KOPT-K1 (cell line): Measurements from ENCODE around the gene EPOP.

ENCODE experiments used
- H3K27ac ChIP-seq: fragments of 200-600 bp; sonication (generic); 2 replicates; pipeline ENCODE4 v1.5.1; 2016; ENCODE audit warnings: antibody characterized with exemption, mild to moderate bottlenecking, low read depth, low read length; ENCODE audit not compliant: poor library complexity, severe bottlenecking
- H3K36me3 ChIP-seq: fragments of 200-600 bp; sonication (generic); 2 replicates; pipeline ENCODE4 v1.5.1; 2017; ENCODE audit warnings: antibody characterized with exemption, mild to moderate bottlenecking, low read length, moderate library complexity; ENCODE audit not compliant: insufficient read depth
- H3K9me3 ChIP-seq: fragments of 200-600 bp; sonication (generic); 2 replicates; pipeline ENCODE4 v1.5.1; 2017; ENCODE audit warnings: antibody characterized with exemption, low read length, mild to moderate bottlenecking; ENCODE audit not compliant: insufficient read depth, poor library complexity, severe bottlenecking

The EPOP gene

GRCh38 chr17:38674749-38675615, at the start of gene EPOP:
Gene EPOP, minus strand, starts transcription at chr17:38674957. Its CDS starts 462 bp downstream, at chr17:38674495.
- H3K27ac ChIP-seq: peak within 1 kb of the TSS; percentile 35

GRCh38 chr17:38721802-38722201, 47.0 kb upstream of the EPOP start:
- Histone ChIP-seq H3K36me3 (peaks cover 82% of the 10 kb centered on the region), H3K27ac (no peak overlapping the region)

More at GRCh38 chr17:38674749-38675615, at the start of gene EPOP:
- Histone ChIP-seq H3K36me3 (no peaks in the 10 kb centered on the region), H3K9me3 (no peaks in the 10 kb centered on the region)

GRCh38 chr17:38720941-38721340, 46.2 kb upstream of the EPOP start:
- Histone ChIP-seq H3K27ac (no peak overlapping the region), H3K36me3 (peaks cover 91% of the 10 kb centered on the region), H3K9me3 (no peaks in the 10 kb centered on the region)

More at GRCh38 chr17:38721802-38722201, 47.0 kb upstream of the EPOP start:
- H3K9me3 ChIP-seq: no peaks in the 10 kb centered on the region

GRCh38 chr17:38719943-38720641, 45.3 kb upstream of the EPOP start:
- Histone ChIP-seq H3K27ac (no peak overlapping the region), H3K9me3 (no peaks in the 10 kb centered on the region), H3K36me3 (peaks cover 93% of the 10 kb centered on the region)

GRCh38 chr17:38719289-38719942, 44.7 kb upstream of the EPOP start:
- H3K27ac ChIP-seq: no peak overlapping the region
- peaks cover 94% of the 10 kb centered on the region for H3K36me3 ChIP-seq

GRCh38 chr17:38717139-38717745, 42.5 kb upstream of the EPOP start:
- H3K27ac ChIP-seq: no peak overlapping the region
- H3K36me3 ChIP-seq: peaks cover 100% of the 10 kb centered on the region
- no peaks in the 10 kb centered on the region for H3K9me3 ChIP-seq

More at GRCh38 chr17:38719289-38719942, 44.7 kb upstream of the EPOP start:
- H3K9me3 ChIP-seq: no peaks in the 10 kb centered on the region

DNA sequence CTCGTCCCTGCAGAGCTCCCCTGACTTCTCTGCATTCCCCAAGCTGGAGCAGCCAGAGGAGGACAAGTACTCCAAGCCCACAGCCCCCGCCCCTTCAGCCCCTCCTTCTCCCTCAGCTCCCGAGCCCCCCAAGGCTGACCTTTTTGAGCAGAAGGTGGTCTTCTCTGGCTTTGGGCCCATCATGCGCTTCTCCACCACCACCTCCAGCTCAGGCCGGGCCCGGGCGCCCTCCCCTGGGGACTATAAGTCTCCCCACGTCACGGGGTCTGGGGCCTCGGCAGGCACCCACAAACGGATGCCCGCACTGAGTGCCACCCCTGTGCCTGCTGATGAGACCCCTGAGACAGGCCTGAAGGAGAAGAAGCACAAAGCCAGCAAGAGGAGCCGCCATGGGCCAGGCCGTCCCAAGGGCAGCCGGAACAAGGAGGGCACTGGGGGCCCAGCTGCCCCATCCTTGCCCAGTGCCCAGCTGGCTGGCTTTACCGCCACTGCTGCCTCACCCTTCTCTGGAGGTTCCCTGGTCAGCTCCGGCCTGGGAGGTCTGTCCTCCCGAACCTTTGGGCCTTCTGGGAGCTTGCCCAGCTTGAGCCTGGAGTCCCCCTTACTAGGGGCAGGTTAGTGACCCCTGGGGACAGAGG, 41.7 kb upstream of the EPOP start:
- Histone ChIP-seq H3K36me3 (peaks cover 100% of the 10 kb centered on the region), H3K27ac (no peak overlapping the region), H3K9me3 (no peaks in the 10 kb centered on the region)

- Histone ChIP-seq H3K9me3 (no peaks in the 10 kb centered on the region), H3K36me3 (peaks cover 100% of the 10 kb centered on the region), H3K27ac (no peak overlapping the region)
Measured at GRCh38 chr17:38715216-38715943, 40.6 kb upstream of the EPOP start.

- Histone ChIP-seq H3K36me3 (peaks cover 100% of the 10 kb centered on the region), H3K27ac (no peak overlapping the region), H3K9me3 (no peaks in the 10 kb centered on the region)
Measured at GRCh38 chr17:38713456-38714075, 38.8 kb upstream of the EPOP start.

DNA sequence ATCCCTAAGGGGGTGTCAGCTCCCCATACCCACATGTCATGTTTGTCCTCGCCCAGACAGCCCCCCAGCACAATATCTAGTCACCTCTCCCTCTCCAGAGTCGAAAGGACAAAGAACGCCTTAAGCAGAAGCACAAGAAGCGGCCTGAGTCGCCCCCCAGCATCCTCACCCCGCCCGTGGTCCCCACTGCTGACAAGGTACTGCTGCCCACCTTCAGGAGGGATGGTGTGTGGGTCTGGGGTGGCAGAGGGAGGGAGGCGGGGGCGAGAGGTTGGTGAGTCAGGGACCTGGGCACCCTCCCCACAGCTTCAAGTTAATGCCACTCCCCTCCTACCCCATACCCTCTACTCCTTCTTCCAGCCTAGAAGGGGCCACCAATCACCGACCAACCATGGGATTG, 37.8 kb upstream of the EPOP start:
- Histone ChIP-seq H3K36me3 (peaks cover 100% of the 10 kb centered on the region), H3K9me3 (no peaks in the 10 kb centered on the region), H3K27ac (no peak overlapping the region)

- Histone ChIP-seq H3K27ac (peak overlapping the region; percentile 19), H3K9me3 (no peaks in the 10 kb centered on the region), H3K36me3 (peaks cover 99% of the 10 kb centered on the region)
Measured at GRCh38 chr17:38711792-38712571, 37.2 kb upstream of the EPOP start.

DNA sequence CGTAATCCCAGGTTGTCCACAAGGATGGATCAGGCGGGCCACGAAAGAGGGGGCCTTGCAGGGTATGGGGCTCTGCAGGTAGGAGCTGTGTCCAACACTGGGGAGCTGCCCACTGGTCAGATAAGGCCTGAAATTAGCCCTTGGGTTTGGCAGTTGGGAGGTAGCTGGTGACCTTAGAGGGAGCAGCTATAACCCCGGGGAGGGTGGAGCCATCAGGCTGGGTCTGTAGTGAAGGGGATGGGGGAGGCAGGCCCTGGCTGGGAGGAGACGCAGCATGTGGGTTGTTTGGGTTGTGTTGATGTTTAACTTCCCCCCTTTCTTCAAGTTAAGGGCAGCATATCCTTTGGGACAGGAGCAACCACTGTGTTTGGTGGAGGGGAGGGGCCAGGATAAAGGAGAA, 36.2 kb upstream of the EPOP start:
- peaks cover 89% of the 10 kb centered on the region for H3K36me3 ChIP-seq
- no peaks in the 10 kb centered on the region for H3K9me3 ChIP-seq
- H3K27ac ChIP-seq: peak overlapping the region; percentile 19

GRCh38 chr17:38710604-38710962, 35.8 kb upstream of the EPOP start:
- H3K36me3 ChIP-seq: peaks cover 85% of the 10 kb centered on the region
- no peak overlapping the region for H3K27ac ChIP-seq
- H3K9me3 ChIP-seq: no peaks in the 10 kb centered on the region
